Measurements from ENCODE around the gene NEFH. TPM values are rescaled to one million over a fixed set of nuclear protein-coding genes. Genes with fewer than 3 reads are reported as not detected.
A peak's percentile ranks its signal among the peaks of the same experiment; 100 is the strongest.

Gene NEFH
- total RNA-seq, 1 donor from 2014 or later: 2.9 TPM

DNA sequence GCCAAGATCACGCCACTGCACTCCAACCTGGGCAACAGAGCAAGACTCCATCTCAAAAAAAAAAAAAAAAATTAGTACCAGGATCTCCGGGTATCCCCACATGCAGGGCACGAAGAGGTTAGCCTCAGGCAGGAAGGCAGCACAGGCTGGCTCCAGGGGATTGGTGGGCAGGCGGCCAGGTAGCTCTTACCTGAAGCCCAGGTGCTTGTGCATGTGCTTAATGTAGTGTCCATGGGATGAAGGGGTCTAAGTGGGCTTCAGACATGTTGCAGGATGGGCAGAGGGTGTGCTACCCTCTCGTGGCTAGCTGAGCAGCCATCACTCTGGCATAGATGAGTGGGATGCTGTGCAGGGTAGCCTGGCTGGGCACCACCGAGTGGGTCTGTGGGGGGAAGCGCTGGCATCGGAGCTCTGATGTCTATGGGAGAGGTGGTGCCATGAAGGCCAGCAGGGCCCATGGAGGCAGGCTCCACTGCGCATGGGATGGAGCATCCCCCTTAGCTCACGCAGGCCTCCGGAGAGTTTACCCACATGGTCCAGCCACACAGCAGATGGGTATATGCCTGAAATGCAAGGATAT is 30.6 kb upstream of the NEFH start:
- no peak overlapping the region for H3K27ac Mint-ChIP-seq (ENCODE audit: unreplicated experiment)

GRCh38 chr22:29450222-29450621 is 29.8 kb upstream of the NEFH start:
- Mint-ChIP-seq H3K4me1 (peaks cover 5% of the 10 kb centered on the region), H3K27ac (ENCODE audit: unreplicated experiment) (no peak overlapping the region), H3K27me3 (ENCODE audit: low read depth) (no peaks in the 10 kb centered on the region), H3K36me3 (ENCODE audit: low read depth) (no peaks in the 10 kb centered on the region), H3K4me3 (no peak overlapping the region), H3K9me3 (no peaks in the 10 kb centered on the region)
- TF ChIP-seq, protein P1, sequence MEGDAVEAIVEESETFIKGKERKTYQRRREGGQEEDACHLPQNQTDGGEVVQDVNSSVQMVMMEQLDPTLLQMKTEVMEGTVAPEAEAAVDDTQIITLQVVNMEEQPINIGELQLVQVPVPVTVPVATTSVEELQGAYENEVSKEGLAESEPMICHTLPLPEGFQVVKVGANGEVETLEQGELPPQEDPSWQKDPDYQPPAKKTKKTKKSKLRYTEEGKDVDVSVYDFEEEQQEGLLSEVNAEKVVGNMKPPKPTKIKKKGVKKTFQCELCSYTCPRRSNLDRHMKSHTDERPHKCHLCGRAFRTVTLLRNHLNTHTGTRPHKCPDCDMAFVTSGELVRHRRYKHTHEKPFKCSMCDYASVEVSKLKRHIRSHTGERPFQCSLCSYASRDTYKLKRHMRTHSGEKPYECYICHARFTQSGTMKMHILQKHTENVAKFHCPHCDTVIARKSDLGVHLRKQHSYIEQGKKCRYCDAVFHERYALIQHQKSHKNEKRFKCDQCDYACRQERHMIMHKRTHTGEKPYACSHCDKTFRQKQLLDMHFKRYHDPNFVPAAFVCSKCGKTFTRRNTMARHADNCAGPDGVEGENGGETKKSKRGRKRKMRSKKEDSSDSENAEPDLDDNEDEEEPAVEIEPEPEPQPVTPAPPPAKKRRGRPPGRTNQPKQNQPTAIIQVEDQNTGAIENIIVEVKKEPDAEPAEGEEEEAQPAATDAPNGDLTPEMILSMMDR (conservative IDR thresholded peaks at IDR 0.05): no peak
- no peak for DNase-seq (ENCODE audit: low read depth, low spot score)

More for the DNA sequence above, 30.6 kb upstream of the NEFH start:
- H3K27me3 Mint-ChIP-seq (ENCODE audit: low read depth): no peaks in the 10 kb centered on the region
- peaks cover 5% of the 10 kb centered on the region for H3K4me1 Mint-ChIP-seq
- DNase-seq (ENCODE audit: low read depth, low spot score): no peak
- no peaks in the 10 kb centered on the region for H3K36me3 Mint-ChIP-seq (ENCODE audit: low read depth)
- TF ChIP-seq, protein P1 (conservative IDR thresholded peaks at IDR 0.05): no peak
- H3K9me3 Mint-ChIP-seq: no peaks in the 10 kb centered on the region
- H3K4me3 Mint-ChIP-seq: no peak overlapping the region

GRCh38 chr22:29451863-29452262 is 28.2 kb upstream of the NEFH start:
- H3K4me1 Mint-ChIP-seq: peaks cover 14% of the 10 kb centered on the region
- H3K4me3 Mint-ChIP-seq: no peak overlapping the region
- peak overlapping the region; percentile 43 for H3K27ac Mint-ChIP-seq (ENCODE audit: unreplicated experiment)
- no peak for DNase-seq (ENCODE audit: low read depth, low spot score)
- H3K36me3 Mint-ChIP-seq (ENCODE audit: low read depth): no peaks in the 10 kb centered on the region
- no peaks in the 10 kb centered on the region for H3K27me3 Mint-ChIP-seq (ENCODE audit: low read depth)
- TF ChIP-seq, protein P1 (conservative IDR thresholded peaks at IDR 0.05): no peak
- H3K9me3 Mint-ChIP-seq: no peaks in the 10 kb centered on the region

- TF ChIP-seq, protein P1 (conservative IDR thresholded peaks at IDR 0.05): no peak
- Mint-ChIP-seq H3K4me3 (no peak overlapping the region), H3K27ac (ENCODE audit: unreplicated experiment) (no peak overlapping the region), H3K9me3 (no peaks in the 10 kb centered on the region), H3K36me3 (ENCODE audit: low read depth) (no peaks in the 10 kb centered on the region), H3K27me3 (ENCODE audit: low read depth) (no peaks in the 10 kb centered on the region), H3K4me1 (peaks cover 21% of the 10 kb centered on the region)
- DNase-seq (ENCODE audit: low read depth, low spot score): no peak
Observed at GRCh38 chr22:29454276-29454675, 25.7 kb upstream of the NEFH start.

- Mint-ChIP-seq H3K9me3 (no peaks in the 10 kb centered on the region), H3K27ac (ENCODE audit: unreplicated experiment) (peak overlapping the region; percentile 78), H3K4me3 (no peak overlapping the region), H3K4me1 (peaks cover 16% of the 10 kb centered on the region), H3K36me3 (ENCODE audit: low read depth) (no peaks in the 10 kb centered on the region), H3K27me3 (ENCODE audit: low read depth) (no peaks in the 10 kb centered on the region)
- TF ChIP-seq, protein P1 (conservative IDR thresholded peaks at IDR 0.05): no peak
- DNase-seq (ENCODE audit: low read depth, low spot score): no peak
Observed at GRCh38 chr22:29456211-29456671, 23.8 kb upstream of the NEFH start.

Measured in neural crest cell (in vitro differentiated cells).